GM19438 (cell line): ENCODE measurements around the gene TBXAS1.

Experiments used
- ATAC-seq: cut with Tn5 transposase; IDR thresholded peaks from one replicate; pipeline ENCODE4 v1.9.1; 2021; ENCODE audit warnings: low read depth; ENCODE audit not compliant: unreplicated experiment

The TBXAS1 gene

DNA sequence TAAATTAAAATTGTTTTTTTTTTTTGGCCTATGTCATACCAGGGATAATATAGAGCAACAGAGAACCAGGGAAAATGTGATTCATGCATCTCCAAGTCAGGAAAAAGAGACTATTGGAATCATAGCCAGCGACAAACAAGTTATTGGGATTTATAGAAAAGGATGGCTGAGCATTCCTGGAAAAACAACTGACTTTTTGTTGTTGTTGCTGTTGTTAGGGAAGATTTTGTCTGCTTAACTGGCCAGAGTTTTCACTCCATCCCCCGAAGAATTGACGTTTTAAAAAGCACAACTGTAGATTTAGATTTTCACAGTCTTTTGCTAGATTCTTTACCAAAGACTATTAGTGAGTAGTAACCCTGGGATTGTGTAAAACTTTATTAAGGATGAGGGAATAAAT lies 112.4 kb downstream of the TBXAS1 start:
- ATAC-seq: no peak

DNA sequence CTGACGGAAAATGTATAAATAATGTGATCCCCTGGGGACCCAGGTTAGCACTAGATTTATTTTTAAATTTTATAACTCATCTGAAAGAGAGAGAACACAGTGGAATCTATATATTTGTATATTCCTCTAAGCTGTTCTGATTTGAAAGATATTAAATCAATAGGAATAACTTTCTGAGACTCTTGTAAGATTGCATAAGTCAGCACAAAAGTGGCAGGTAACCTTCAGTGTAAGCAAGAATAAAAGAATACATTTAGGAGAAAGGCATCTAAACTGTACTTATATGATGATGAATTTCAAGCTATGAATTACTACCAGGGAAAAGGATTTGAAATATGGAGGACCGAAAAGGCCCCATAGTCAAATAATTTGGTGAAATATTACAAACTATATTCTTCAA lies 112.8 kb downstream of the TBXAS1 start:
- ATAC-seq: no peak

DNA sequence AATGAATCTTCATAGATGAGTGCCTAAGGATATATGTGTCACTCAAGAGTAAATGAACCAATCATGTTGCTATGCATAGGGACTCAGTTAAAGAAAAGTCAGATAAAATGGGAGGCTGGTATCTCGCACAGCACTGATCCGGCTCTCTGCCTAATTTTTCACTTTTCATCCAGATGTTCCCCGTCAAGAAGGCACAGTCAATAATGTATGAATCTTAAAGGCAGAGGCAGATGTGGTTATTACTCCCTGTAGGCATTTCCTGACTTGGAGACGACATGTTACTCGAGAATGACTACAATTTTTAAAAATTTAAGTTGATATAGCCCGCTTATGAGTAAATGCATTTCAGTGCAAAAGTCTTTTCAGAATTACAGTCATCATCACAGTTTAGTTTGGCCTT lies 113.6 kb downstream of the TBXAS1 start:
- no peak for ATAC-seq

DNA sequence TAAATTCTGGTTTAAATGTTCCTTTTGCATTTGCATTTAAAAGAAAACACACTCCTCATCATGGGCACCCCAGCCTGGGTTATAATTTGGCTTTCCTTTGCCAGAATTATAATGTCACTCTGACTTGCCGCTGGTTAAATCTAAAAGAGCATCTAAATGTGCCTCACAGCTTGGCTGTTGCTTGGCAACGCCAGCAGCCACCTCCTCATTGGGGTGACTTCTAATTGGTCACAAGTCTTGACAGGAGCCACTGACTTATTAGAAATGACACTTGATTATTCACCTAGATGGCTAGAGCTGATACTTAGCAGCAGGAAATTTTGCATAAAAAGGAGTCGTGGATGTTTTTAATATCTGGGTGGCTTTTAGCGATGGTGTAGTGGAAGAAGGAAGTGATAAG lies 114.3 kb downstream of the TBXAS1 start:
- ATAC-seq: no peak

DNA sequence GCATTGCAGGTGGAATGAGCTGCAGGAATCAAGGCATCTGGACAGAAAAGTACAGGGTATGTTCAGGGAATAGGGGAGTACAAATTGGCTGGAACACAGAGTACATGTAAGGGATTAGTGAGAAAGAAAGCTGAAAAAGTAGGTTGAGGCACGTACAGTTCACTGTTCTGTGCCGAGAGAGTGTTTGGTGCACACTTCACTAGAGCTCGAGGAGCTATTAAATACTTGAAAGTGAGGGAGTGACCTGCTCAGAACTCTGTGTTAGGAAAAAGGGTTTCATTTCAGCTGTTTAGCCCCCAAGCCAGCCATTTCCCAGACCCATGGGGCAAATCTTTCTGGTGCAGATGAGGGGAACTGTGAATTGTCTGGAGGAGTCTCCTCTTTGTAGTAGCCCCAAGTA lies 115.2 kb downstream of the TBXAS1 start:
- no peak for ATAC-seq

DNA sequence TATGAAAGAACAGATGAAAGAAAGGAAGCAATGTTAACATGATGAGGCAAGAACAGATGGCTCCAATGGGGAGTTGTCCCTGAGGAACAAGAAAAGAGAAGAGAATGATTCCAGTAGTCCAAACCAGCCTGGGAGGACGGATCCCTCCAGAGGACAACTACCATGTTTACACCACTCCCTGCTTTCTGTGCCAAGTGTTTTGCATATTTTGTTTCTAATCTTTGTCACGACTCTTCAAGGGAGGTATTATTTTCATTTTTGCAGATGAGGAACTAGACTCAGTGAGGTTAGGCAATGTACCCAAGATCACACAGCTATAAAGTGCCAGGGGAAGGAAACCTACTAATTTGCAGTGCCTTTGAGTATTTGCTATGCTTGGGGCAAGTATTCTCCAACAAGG lies 117.5 kb downstream of the TBXAS1 start:
- no peak for ATAC-seq

DNA sequence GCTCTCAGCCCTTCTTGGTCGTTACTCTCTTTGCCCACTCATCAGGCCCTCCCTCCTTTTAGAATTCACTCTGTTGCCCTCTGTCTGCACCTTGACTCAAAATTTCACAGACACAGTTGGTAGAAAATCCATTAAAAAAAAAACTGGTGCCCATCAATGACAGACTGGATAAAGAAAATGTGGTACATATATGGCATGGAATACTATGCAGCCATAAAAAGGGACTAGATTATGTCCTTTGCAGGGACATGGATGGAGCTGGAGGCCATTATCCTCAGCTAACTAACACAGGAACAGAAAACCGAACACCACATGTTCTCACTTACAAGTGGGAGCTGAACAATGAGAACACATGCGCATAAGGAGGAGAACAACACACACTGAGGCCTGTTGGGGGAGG lies 118.0 kb downstream of the TBXAS1 start:
- ATAC-seq: no peak

- ATAC-seq: no peak
Measured at GRCh38 chr7:139948167-139948566, 119.1 kb downstream of the TBXAS1 start.

DNA sequence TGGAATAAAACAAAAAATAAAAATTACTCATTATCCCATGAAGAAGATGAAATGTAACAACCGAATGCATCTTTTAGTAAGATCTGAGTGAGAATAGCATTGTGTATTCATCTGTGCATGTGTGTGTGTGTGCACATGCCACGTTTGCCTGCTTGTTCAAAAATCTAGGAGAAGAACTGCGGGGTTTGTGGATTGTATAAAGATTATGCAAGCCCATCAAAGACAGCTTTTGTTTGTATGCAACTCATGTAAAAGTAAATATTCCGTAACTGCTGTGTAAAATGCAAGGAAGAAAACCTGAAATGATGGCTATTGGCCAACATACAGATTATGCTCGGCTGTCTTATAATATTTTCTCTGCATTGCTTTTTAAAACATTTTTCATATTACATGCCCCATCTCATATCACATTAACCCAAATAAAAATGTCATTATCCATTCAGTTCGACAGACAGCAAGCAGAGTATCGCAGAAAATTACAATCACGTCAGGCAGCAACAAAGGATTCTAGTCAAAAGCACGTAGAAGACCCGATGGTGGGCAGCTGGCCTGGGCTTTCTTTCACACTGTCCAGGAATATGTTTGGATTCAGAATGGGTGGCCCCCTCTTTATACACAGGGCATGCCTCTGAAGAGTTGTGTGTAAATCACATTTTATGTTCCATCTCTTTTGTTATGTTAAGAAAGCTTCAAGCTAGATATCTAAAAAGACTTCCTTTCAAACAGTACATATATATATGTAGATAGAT lies 119.7 kb downstream of the TBXAS1 start:
- no peak for ATAC-seq

- no peak for ATAC-seq
Measured at GRCh38 chr7:139949629-139950028, 120.6 kb downstream of the TBXAS1 start.

DNA sequence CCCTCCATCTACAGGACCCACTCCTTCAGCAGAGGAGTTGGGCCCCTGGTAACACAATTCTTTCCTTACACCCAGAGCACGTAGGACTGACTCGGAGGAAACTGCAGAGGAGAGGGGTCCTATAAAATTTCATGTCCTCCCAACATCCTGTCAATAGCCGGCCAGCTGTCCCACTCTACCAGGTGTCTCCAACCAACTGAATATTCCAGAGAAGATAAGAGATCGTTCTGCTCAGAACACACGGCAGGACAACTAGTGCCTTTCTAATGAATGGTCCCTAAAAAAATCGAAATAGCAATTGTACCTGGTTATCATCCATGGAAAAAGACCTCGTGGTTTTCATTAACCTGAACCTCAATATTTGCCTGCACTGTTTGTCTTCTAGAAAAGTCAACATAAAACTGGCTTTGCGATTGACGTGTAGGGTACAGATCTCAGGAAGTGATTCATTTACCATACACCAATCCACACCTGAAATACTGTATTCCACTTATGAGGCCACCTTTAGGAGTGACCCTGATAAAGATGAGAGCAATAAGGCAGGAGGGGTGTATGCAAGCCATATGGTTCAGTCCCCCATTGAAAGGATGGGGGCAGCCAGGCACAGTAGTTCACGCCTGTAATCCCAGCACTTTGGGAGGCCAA lies 121.9 kb downstream of the TBXAS1 start:
- no peak for ATAC-seq

DNA sequence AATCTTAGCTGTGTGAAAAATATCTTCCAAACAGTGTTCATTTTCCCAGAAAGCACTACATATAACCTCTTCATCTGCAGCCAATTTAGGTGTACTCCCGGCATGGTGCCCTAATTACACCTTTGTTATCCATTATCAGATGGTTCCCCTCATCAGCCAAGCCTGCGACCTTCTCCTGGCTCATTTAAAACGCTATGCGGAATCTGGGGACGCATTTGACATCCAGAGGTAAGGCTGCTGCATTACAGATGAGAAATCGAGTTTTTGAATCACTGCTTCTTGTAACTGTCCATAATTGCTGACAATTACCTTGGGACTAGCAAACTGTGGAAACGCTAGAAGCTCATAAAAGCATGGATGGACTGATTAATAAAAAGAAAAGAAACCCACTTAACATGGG lies 124.2 kb downstream of the TBXAS1 start:
- no peak for ATAC-seq

DNA sequence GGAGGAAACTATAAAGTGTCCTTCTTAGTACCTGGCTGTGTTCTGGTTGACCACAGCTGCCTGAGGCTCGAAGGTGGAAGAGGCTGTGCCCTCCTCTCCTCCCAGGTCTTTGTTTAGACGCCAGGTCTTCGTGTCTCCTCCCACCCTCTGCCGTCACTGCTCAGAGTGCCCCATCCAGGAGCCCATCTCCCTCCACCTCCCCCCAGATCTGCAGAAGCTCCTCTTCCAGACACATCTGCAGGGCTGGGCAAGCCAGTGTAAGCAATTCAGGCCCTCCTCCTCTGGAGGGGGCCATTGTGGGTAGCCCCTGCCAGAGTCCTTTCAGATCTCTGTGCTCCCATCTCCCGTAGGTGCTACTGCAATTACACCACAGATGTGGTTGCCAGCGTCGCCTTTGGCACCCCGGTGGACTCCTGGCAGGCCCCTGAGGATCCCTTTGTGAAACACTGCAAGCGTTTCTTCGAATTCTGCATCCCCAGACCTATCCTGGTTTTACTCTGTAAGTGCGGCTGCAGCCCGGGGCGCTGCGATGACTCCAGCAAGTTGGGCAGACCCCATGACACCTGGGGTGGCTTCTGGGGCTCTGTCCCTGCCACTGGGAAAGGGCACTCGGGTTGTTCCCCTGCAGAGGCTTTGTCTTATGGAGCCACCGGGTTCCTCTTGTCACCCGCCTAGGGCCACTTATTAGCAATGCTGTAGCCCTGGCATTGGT lies 126.2 kb downstream of the TBXAS1 start:
- no peak for ATAC-seq

DNA sequence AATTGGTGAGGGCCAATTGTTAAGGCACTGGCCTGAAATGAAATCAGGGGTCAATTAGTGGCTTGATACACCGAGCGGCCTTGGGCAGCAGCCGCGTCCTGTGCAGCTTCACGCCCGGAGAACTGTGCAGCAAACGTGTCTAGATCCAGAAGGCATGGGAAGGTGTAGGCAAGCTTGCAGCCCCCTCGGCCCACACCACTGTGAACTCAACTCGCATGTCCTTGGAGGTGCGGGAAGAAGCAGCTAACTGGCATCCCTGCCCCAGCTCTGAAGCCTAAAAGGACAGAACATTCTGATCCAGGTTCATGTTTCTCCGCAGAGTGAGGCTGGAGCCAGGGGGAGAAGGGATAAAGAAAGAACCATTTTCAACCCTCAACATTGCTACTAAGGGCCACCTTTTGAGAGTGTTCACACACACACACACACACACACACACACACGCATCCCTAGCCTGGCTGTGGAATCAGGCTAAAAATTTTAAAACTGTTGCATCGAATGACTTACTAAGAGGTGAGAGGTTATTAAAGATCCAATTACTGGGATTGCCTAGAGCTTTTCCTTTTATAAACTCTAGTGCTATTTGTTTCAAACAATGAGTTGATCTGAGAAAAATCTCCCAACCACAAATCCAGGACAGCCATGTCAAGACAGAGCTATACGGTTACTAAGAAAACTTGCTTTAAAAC lies 129.7 kb downstream of the TBXAS1 start:
- ATAC-seq: no peak

DNA sequence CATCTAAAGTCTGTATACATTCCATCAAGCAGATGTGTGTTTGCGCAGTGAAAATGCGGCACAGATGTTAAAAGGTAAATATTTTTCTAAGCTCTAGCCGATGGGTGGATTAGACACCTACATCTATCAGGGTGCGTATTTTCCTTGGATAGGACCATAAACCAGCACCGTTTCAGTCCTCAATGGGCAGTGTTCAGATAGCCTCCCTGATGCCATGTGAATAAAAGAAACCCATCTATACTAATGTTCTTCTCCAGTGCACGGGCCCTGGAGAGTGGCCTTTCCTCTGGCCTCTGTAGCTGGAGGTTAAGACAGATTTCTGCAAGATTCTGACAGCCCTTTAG lies 130.2 kb downstream of the TBXAS1 start:
- no peak for ATAC-seq

DNA sequence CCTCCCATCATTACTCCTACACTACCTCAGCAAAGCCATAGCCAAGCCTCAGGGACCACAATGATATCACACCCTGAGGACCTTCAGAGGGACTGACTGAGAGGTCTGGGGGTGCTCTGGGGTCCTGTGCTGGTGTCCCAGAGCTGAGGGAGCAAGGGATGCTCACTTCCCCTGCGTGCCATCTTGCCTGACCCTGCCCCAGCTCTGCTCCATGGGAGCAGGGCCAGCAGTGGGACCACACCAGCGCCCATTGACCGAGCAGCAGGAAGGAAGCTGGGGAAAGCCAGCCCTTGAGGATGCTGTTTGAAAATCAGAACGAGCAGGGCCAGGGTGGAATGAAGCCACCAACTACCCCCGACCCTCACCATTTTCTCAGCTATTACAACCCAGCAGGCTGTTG lies 130.7 kb downstream of the TBXAS1 start:
- ATAC-seq: no peak

GRCh38 chr7:139960157-139960556 lies 131.1 kb downstream of the TBXAS1 start:
- no peak for ATAC-seq

GRCh38 chr7:139965942-139966628 lies 137.0 kb downstream of the TBXAS1 start:
- no peak for ATAC-seq

DNA sequence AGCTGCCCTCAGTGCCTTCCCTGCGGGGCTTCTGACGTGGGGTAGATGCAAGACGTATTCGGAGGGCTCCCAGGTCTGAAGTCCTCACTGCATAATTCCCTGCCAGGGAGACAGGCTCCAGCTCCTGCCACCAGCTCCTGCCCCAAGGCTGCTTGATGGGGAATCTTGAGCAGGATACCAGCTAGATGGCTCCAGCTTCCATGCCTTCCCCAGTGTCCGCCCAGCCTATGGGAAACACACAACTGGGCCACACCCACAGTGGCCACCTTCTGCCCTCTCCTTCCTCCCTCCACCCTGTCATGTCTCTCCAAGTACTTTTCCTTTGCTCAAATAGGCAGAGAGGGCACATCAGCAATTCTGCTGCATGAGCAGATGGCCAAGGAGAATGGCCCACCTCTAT lies 137.9 kb downstream of the TBXAS1 start:
- ATAC-seq: no peak

GRCh38 chr7:139968931-139969330 lies 139.9 kb downstream of the TBXAS1 start:
- ATAC-seq: no peak

GRCh38 chr7:139972029-139972428 lies 143.0 kb downstream of the TBXAS1 start:
- no peak for ATAC-seq
